HepG2 (cell line): ENCODE data around the gene CDK6. TPM values are rescaled to one million over a fixed set of nuclear protein-coding genes. Genes with fewer than 3 reads are reported as not detected.

ENCODE experiments used
- ATAC-seq: fragments of 200-7000 bp; cut with Tn5 transposase; 3 replicates; pipeline ENCODE4 v1.9.1; 2020; ENCODE audit warnings: mild to moderate bottlenecking, moderate library complexity
- BruUV-seq: library from RNA; stranded (reverse); fragments of 400-500 nt; replicated peaks from 2 replicates; lab custom pipeline; 2021; lab: Mats Ljungman, UMichigan
- CTCF ChIA-PET: fragments of 300-600 bp; formaldehyde crosslinking; extraction: SDS; loops from one replicate; lab custom pipeline; 2021; ENCODE audit warnings: low total read pairs, inconsistent platforms, low intra/inter-chr PET ratio; lab: Yijun Ruan, JAX
- POLR2A ChIA-PET: fragments of 350-600 bp; sonication (Branson Sonifier 250); formaldehyde crosslinking; loops from one replicate; lab custom pipeline; 2020; ENCODE audit warnings: antibody characterized with exemption, inconsistent platforms; lab: Yijun Ruan, JAX
- DNase-seq: peaks from one replicate; pipeline ENCODE4 v3.0.0-alpha.2; 2015; ENCODE audit warnings: low spot score
- FAIRE-seq: peaks from 3 replicates; lab custom pipeline; 2011; peaks lifted over from hg19 to GRCh38; lab: Jason Lieb, UNC
- H2AFZ ChIP-seq: one replicate; pipeline ENCODE4 v1.6.1; 2011; ENCODE audit warnings: low read length, inconsistent platforms
- H3K27ac ChIP-seq: fragments of 300-600 bp; 3 replicates; pipeline ENCODE4 v1.8.0; 2011; ENCODE audit warnings: mixed run types, mild to moderate bottlenecking, mixed read lengths, low read length, inconsistent platforms; ENCODE audit not compliant: insufficient read depth; ENCODE audit errors: extremely low read length
- H3K27me3 ChIP-seq, 2 experiments: fragments of 200-600 bp in 1 of 2; 2 replicates in 1 of 2; 3 replicates in 1 of 2; pipeline versions ENCODE4 v1.6.0 to v1.8.0; 2011; ENCODE audit warnings: low read length in 2 of 2, mild to moderate bottlenecking in 2 of 2, moderate library complexity in 2 of 2, inconsistent platforms in 1 of 2; ENCODE audit not compliant: insufficient read depth in 2 of 2, control insufficient read depth in 1 of 2
- H3K36me3 ChIP-seq, 2 experiments: fragments of 200-600 bp in 1 of 2; replicated peaks in 1 of 2; 2 replicates in 1 of 2; 3 replicates in 1 of 2; pipeline versions ENCODE4 v1.5.1 to v1.8.0; 2011; ENCODE audit warnings: low read length in 2 of 2, inconsistent platforms in 1 of 2; ENCODE audit not compliant: insufficient read depth in 2 of 2, control insufficient read depth in 1 of 2
- H3K4me1 ChIP-seq: 2 replicates; pipeline ENCODE4 v1.5.1; 2012; ENCODE audit warnings: low read length, inconsistent platforms; ENCODE audit not compliant: insufficient read depth
- H3K4me2 ChIP-seq: 2 replicates; pipeline ENCODE4 v1.6.0; 2011; ENCODE audit warnings: low read depth, low read length, inconsistent platforms
- H3K4me3 ChIP-seq, 3 experiments: fragments of 200-600 bp in 1 of 3; sonication (generic), shearing (Covaris generic) in 1 of 3; replicated peaks in 1 of 3; 2 replicates each; pipeline ENCODE4 v1.5.1; 2011 to 2016; ENCODE audit warnings: low read length in 3 of 3, inconsistent platforms in 2 of 3, low read depth in 2 of 3, mild to moderate bottlenecking in 2 of 3, control low read depth in 1 of 3, mixed read lengths in 1 of 3; ENCODE audit not compliant: insufficient read depth in 1 of 3
- H3K79me2 ChIP-seq: one replicate; pipeline ENCODE4 v1.6.1; 2011; ENCODE audit warnings: low read length, inconsistent platforms; ENCODE audit not compliant: insufficient read depth
- H3K9ac ChIP-seq: 2 replicates; pipeline ENCODE4 v1.6.0; 2011; ENCODE audit warnings: mild to moderate bottlenecking, low read depth, low read length, inconsistent platforms; ENCODE audit not compliant: insufficient read depth
- H3K9me3 ChIP-seq: 2 replicates; pipeline ENCODE4 v1.5.1; 2012; ENCODE audit warnings: mild to moderate bottlenecking, low read length
- H4K20me1 ChIP-seq: 2 replicates; pipeline ENCODE4 v1.6.0; 2011; ENCODE audit warnings: inconsistent platforms, mild to moderate bottlenecking, low read length, moderate library complexity; ENCODE audit not compliant: insufficient read depth
- FOXK2 ChIP-seq: fragments of 450-650 bp; IDR thresholded peaks from 2 replicates; pipeline ENCODE4 v1.6.1; 2016
- GATAD1 ChIP-seq: IDR thresholded peaks from 2 replicates; pipeline ENCODE4 v1.6.1; 2016; ENCODE audit warnings: missing genetic modification reagents, missing compliant biosample characterization
- SCMH1 ChIP-seq: sonication (generic); formaldehyde crosslinking; IDR thresholded peaks from 2 replicates; pipeline ENCODE4 v1.9.0; 2021; ENCODE audit warnings: missing genetic modification reagents, mild to moderate bottlenecking, borderline replicate concordance
- ZNF572 ChIP-seq: sonication (generic); formaldehyde crosslinking; IDR thresholded peaks from 2 replicates; pipeline ENCODE4 v1.5.1; 2020; ENCODE audit warnings: mild to moderate bottlenecking, missing genetic modification reagents
- whole genome bisulfite sequencing: methylation state at CpG from one replicate; pipeline ENCODE4 v1.1.6; 2017; ENCODE audit warnings: low lambda C conversion rate; 5-methylcytosine and 5-hydroxymethylcytosine counted together
- in situ Hi-C: cut with HindIII; loops from 2 replicates; pipeline ENCODE4 v1.10.0; 2017; ENCODE audit warnings: low pct_unique_long_range_greater_than_20kb; ENCODE audit not compliant: extremely low pct_ligation_motif_present
- intact Hi-C: fragments of 100-400 bp; cut with micrococcal nuclease; formaldehyde crosslinking; loops from one replicate; pipeline ENCODE4 v1.10.0; 2022; ENCODE audit not compliant: unreplicated experiment
- polyA plus RNA-seq, 8 experiments: library from polyadenylated mRNA; depleted of rRNA in 3 of 8; stranded (reverse) in 7 of 8; unstranded in 1 of 8; fragments of >200 nt; fragmentation: Illumina TruSeq in 4 of 8; extraction: Trizol in 4 of 8; gene quantifications; 2 replicates each; pipeline versions ENCODE4 v1.2.1 to v1.2.3, GENCODE V29; 2011 to 2016; ENCODE audit warnings: low read depth in 4 of 8, missing spikeins in 1 of 8, mixed read lengths in 1 of 8; ENCODE audit not compliant: insufficient read depth in 1 of 8
- total RNA-seq, 5 experiments: library from RNA; depleted of rRNA; stranded (reverse); fragments of >200 nt; fragmentation: Illumina TruSeq; extraction: Trizol; gene quantifications; 2 replicates each; pipeline ENCODE4 v1.2.3, GENCODE V29; 2016; ENCODE audit warnings: low read depth in 1 of 5
- TF ChIP-seq, protein P1 (sequence below): sonication (generic); formaldehyde crosslinking; IDR thresholded peaks from 2 replicates; pipeline ENCODE4 v1.4.0; 2020; ENCODE audit warnings: missing genetic modification reagents, borderline replicate concordance

CDK6 gene
- total and polyA plus RNA-seq, 2 of the 13 experiments (the other 11 are each of a cell fraction or from before 2014, with no cell fraction given), result 34.6 to 90.8 TPM

DNA sequence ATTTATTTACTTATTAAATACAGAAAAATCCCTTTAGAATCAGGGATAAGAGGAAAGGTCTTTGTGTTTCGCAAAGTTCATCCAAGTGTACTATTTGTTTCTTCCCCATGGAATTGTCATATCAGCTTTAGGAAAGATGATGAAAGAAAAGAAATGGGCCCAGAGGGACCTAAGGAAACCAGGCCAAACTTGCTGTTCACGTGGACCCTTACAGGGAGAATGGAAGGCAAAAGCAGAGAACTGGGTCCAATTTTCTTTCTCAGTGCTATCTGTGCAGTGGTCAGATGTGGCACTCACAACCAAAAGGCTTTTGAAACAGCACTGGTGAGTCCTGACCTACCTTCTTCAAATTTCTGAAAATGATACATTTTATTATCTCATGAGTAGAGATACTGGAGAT, 192.6 kb downstream of the CDK6 start (continued):
- TF ChIP-seq, protein P1, sequence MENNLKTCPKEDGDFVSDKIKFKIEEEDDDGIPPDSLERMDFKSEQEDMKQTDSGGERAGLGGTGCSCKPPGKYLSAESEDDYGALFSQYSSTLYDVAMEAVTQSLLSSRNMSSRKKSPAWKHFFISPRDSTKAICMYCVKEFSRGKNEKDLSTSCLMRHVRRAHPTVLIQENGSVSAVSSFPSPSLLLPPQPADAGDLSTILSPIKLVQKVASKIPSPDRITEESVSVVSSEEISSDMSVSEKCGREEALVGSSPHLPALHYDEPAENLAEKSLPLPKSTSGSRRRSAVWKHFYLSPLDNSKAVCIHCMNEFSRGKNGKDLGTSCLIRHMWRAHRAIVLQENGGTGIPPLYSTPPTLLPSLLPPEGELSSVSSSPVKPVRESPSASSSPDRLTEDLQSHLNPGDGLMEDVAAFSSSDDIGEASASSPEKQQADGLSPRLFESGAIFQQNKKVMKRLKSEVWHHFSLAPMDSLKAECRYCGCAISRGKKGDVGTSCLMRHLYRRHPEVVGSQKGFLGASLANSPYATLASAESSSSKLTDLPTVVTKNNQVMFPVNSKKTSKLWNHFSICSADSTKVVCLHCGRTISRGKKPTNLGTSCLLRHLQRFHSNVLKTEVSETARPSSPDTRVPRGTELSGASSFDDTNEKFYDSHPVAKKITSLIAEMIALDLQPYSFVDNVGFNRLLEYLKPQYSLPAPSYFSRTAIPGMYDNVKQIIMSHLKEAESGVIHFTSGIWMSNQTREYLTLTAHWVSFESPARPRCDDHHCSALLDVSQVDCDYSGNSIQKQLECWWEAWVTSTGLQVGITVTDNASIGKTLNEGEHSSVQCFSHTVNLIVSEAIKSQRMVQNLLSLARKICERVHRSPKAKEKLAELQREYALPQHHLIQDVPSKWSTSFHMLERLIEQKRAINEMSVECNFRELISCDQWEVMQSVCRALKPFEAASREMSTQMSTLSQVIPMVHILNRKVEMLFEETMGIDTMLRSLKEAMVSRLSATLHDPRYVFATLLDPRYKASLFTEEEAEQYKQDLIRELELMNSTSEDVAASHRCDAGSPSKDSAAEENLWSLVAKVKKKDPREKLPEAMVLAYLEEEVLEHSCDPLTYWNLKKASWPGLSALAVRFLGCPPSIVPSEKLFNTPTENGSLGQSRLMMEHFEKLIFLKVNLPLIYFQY (CRISPR knock-in tag), result no peak
- no peak for TF ChIP-seq ZNF572 (CRISPR knock-in tag)

GRCh38 chr7:92641921-92642511, 194.4 kb downstream of the CDK6 start:
- no peak for ATAC-seq
- Histone ChIP-seq H3K79me2 (peaks cover 8% of the 10 kb centered on the region), H3K4me1 (no peaks in the 10 kb centered on the region), H2AFZ (no peak overlapping the region), H4K20me1 (peaks cover 3% of the 10 kb centered on the region; the same call in 1 of the 2 replicates), H3K4me3 (no peak overlapping the region), H3K36me3 (peaks cover 6 to 59% of the 10 kb centered on the region in 2 experiments; a peak in 4 of 5 replicates), H3K27ac (no peak overlapping the region), H3K4me2 (no peak overlapping the region), H3K9ac (no peak overlapping the region), H3K27me3 (no peaks in the 10 kb centered on the region), H3K9me3 (no peaks in the 10 kb centered on the region)
- FAIRE-seq, result no peak
- WGBS, result 100% methylated on average over 4 of the region's 4 CpGs
- CTCF ChIA-PET, result no interaction called here
- POLR2A ChIA-PET, result no interaction called here
- in situ Hi-C loops, result no loop called here
- intact Hi-C loops, result no loop called here
- TF ChIP-seq GATAD1 (CRISPR knock-in tag) (no peak), SCMH1 (CRISPR knock-in tag) (no peak), FOXK2 (no peak)
- DNase-seq, result no peak
- BruUV-seq, result no TSS peak
